A549 (cell line): Measurements from ENCODE around the gene RPL11. TPM values are rescaled to one million over a fixed set of nuclear protein-coding genes. Genes with fewer than 3 reads are reported as not detected.
"Not testable (repeated sequence)": the region's sequence is repeated elsewhere in the genome, so short reads cannot be mapped to it uniquely, and the experiment has no call there.

Experiments
- ATAC-seq, 2 experiments: fragments of 200-7000 bp in 1 of 2; fragments of >200 bp in 1 of 2; cut with Nextera tagmentation in 1 of 2; cut with Tn5 transposase in 1 of 2; 3 replicates each; pipeline versions ENCODE4 v1.8.0 to v1.9.1; 2018 to 2020; ENCODE audit warnings: mild to moderate bottlenecking in 1 of 2, moderate library complexity in 1 of 2
- CTCF ChIA-PET: fragments of 300-600 bp; sonication (Branson Sonifier 250); formaldehyde crosslinking; extraction: SDS; loops from one replicate; lab custom pipeline; 2021; ENCODE audit warnings: antibody characterized with exemption, inconsistent platforms; lab: Yijun Ruan, JAX
- POLR2A ChIA-PET: fragments of 350-600 bp; formaldehyde crosslinking; extraction: SDS; loops from one replicate; lab custom pipeline; 2021; ENCODE audit warnings: antibody characterized with exemption, inconsistent platforms; lab: Yijun Ruan, JAX
- DNase-seq, 2 experiments: peaks; one replicate each; pipeline versions ENCODE4 v3.0.0 to v3.0.0-alpha.2; 2011 to 2016; ENCODE audit warnings: low read depth in 1 of 2, low spot score in 1 of 2
- FAIRE-seq: peaks from 2 replicates; lab custom pipeline; 2011; peaks lifted over from hg19 to GRCh38; lab: Jason Lieb, UNC
- H3K27ac ChIP-seq, 2 experiments: fragments of >200 bp; sonication (Bioruptor Twin); formaldehyde crosslinking; 3 replicates each; pipeline ENCODE4 v1.5.1; 2016 to 2017
- H3K4me1 ChIP-seq: fragments of >200 bp; sonication (Bioruptor Twin); formaldehyde crosslinking; 3 replicates; pipeline ENCODE4 v1.6.1; 2016
- H3K4me2 ChIP-seq: fragments of >200 bp; sonication (Bioruptor Twin); formaldehyde crosslinking; 3 replicates; pipeline ENCODE4 v1.6.1; 2016
- H3K4me3 ChIP-seq: fragments of >200 bp; sonication (Bioruptor Twin); formaldehyde crosslinking; 3 replicates; pipeline ENCODE4 v1.5.1; 2016
- H3K9me3 ChIP-seq: fragments of >200 bp; sonication (Bioruptor Twin); formaldehyde crosslinking; 3 replicates; pipeline ENCODE4 v1.6.1; 2016
- CEBPB ChIP-seq, 2 experiments: fragments of >200 bp in 1 of 2; sonication (Bioruptor Twin) in 1 of 2; formaldehyde crosslinking in 1 of 2; IDR thresholded peaks; 2 replicates each; pipeline ENCODE4 v1.6.1; 2012 to 2016
- CHD2 ChIP-seq: fragments of 150-350 bp; IDR thresholded peaks from 2 replicates; pipeline ENCODE4 v1.6.1; 2014; ENCODE audit warnings: low read length; ENCODE audit not compliant: partially characterized antibody
- EHF ChIP-seq: fragments of 250-450 bp; sonication (Bioruptor Pico); IDR thresholded peaks from 2 replicates; pipeline ENCODE4 v1.5.0; 2020; ENCODE audit warnings: mild to moderate bottlenecking
- EP300 ChIP-seq, 2 experiments: fragments of >200 bp; sonication (Bioruptor Twin); formaldehyde crosslinking; IDR thresholded peaks; 2 replicates in 1 of 2; 3 replicates in 1 of 2; pipeline ENCODE4 v1.6.1; 2016 to 2017
- FOSB ChIP-seq: fragments of 250-450 bp; sonication (Bioruptor Pico); IDR thresholded peaks from 2 replicates; pipeline ENCODE4 v1.5.0; 2020; ENCODE audit warnings: mild to moderate bottlenecking, moderate library complexity
- FOXS1 ChIP-seq: fragments of 250-450 bp; sonication (Bioruptor Pico); IDR thresholded peaks from 2 replicates; pipeline ENCODE4 v1.5.0; 2020; ENCODE audit warnings: mild to moderate bottlenecking, moderate library complexity
- HOXB13 ChIP-seq: fragments of 250-450 bp; sonication (Bioruptor Pico); IDR thresholded peaks from 2 replicates; pipeline ENCODE4 v1.5.0; 2020; ENCODE audit warnings: low read depth, mild to moderate bottlenecking, moderate library complexity
- JUNB ChIP-seq: fragments of >200 bp; sonication (Bioruptor Twin); formaldehyde crosslinking; IDR thresholded peaks from 2 replicates; pipeline ENCODE4 v1.6.1; 2016
- KDM5A ChIP-seq: fragments of 200-600 bp; sonication (generic); IDR thresholded peaks from 2 replicates; pipeline ENCODE4 v1.6.1; 2016; ENCODE audit warnings: antibody characterized with exemption, mild to moderate bottlenecking
- NPAS2 ChIP-seq: fragments of 250-450 bp; sonication (Bioruptor Pico); IDR thresholded peaks from 2 replicates; pipeline ENCODE4 v1.8.0; 2022; ENCODE audit warnings: mild to moderate bottlenecking, moderate library complexity, borderline replicate concordance
- POLR2A ChIP-seq: IDR thresholded peaks from 2 replicates; pipeline ENCODE4 v1.6.1; 2012; ENCODE audit warnings: mild to moderate bottlenecking, low read length
- RAD21 ChIP-seq, 2 experiments: fragments of >200 bp in 1 of 2; sonication (Bioruptor Twin) in 1 of 2; formaldehyde crosslinking in 1 of 2; IDR thresholded peaks in 1 of 2; conservative IDR thresholded peaks in 1 of 2; 2 replicates in 1 of 2; 3 replicates in 1 of 2; pipeline ENCODE4 v1.6.1; 2012 to 2018; ENCODE audit warnings: inconsistent platforms in 1 of 2
- RCOR1 ChIP-seq: fragments of 150-350 bp; IDR thresholded peaks from 2 replicates; pipeline ENCODE4 v1.6.1; 2014; ENCODE audit warnings: antibody characterized with exemption, low read length, low read depth
- RFX5 ChIP-seq: fragments of 450-650 bp; IDR thresholded peaks from 2 replicates; pipeline ENCODE4 v1.7.1; 2014; ENCODE audit warnings: antibody characterized with exemption, mild to moderate bottlenecking, moderate library complexity
- RNF2 ChIP-seq: fragments of 200-600 bp; sonication (generic); IDR thresholded peaks from 2 replicates; pipeline ENCODE4 v1.6.1; 2016; ENCODE audit warnings: low read depth, mild to moderate bottlenecking, antibody characterized with exemption, moderate library complexity, borderline replicate concordance
- SMC3 ChIP-seq: fragments of >200 bp; sonication (Bioruptor Twin); formaldehyde crosslinking; IDR thresholded peaks from 3 replicates; pipeline ENCODE4 v1.6.1; 2018; ENCODE audit warnings: inconsistent platforms
- SREBF2 ChIP-seq: fragments of 450-650 bp; IDR thresholded peaks from 2 replicates; pipeline ENCODE4 v1.6.1; 2014; ENCODE audit warnings: mild to moderate bottlenecking, moderate library complexity
- WGBS: methylation state at CpG from one replicate; pipeline ENCODE4 v1.1.6; 2017; ENCODE audit errors: missing lambda C conversion rate; 5-methylcytosine and 5-hydroxymethylcytosine counted together
- polyA plus RNA-seq, 4 experiments: library from polyadenylated mRNA; depleted of rRNA in 3 of 4; stranded (reverse); fragments of >200 nt; fragmentation: RNase III in 1 of 4; extraction: RNeasy Plus Mini Kit Qiagen cat#74134 plus additional on column Dnase treatment in 1 of 4; gene quantifications; 2 replicates in 3 of 4; 3 replicates in 1 of 4; pipeline ENCODE4 v1.2.3, GENCODE V29; 2011 to 2017
- TF ChIP-seq, protein P1 (sequence below): fragments of 200-600 bp; sonication (generic); IDR thresholded peaks from 2 replicates; pipeline ENCODE4 v1.6.1; 2016; ENCODE audit warnings: antibody characterized with exemption, mild to moderate bottlenecking, moderate library complexity
- TF ChIP-seq, protein P2 (sequence below): fragments of 250-450 bp; sonication (Bioruptor Pico); IDR thresholded peaks from 2 replicates; pipeline ENCODE4 v1.5.0; 2020; ENCODE audit warnings: low read depth, mild to moderate bottlenecking, moderate library complexity

Gene RPL11
- polyA plus RNA-seq, 2 of the 4 experiments (the other 2 are of a cell fraction): 1,292 to 1,329 TPM

DNA sequence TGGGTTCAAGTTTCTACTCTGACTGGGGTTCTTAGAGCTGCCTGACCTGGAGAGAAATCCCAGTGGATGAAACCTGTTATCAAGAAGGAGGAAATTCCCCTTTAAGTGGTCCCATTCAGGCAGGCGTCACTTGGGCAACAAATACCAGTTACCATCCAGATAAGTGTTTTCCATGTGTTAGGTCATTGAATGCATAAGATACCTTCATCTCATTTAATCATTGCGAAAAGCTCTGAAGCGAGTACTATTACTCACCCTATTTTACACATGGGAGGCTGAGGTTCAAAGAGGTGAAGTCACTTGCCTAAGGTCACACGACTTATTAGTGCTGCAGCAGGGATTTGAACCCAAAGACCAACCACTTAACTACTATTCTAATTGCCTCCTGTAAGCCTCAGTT lies 45.5 kb upstream of the RPL11 start:
- H3K27ac ChIP-seq: no peak overlapping the region
- no peaks in the 10 kb centered on the region for H3K9me3 ChIP-seq
- H3K4me3 ChIP-seq: no peak overlapping the region
- H3K4me2 ChIP-seq: no peak overlapping the region
- 65% methylated on average over 4 of the region's 4 CpGs for WGBS
- ChIA-PET CTCF (interaction anchor here (1.1 to 6.4 kb wide), 5 partner anchors 9 to 149 kb away, joined by 3 to 36 read pairs (median 5); no protein-coding TSS in a partner anchor), POLR2A (no interaction called here)
- H3K4me1 ChIP-seq: peaks cover 7% of the 10 kb centered on the region; the same call in 2 of the 3 replicates
- TF ChIP-seq POLR2A (no peak), RFX5 (no peak)
- no peak for ATAC-seq
- DNase-seq: no peak
- no peak for FAIRE-seq

DNA sequence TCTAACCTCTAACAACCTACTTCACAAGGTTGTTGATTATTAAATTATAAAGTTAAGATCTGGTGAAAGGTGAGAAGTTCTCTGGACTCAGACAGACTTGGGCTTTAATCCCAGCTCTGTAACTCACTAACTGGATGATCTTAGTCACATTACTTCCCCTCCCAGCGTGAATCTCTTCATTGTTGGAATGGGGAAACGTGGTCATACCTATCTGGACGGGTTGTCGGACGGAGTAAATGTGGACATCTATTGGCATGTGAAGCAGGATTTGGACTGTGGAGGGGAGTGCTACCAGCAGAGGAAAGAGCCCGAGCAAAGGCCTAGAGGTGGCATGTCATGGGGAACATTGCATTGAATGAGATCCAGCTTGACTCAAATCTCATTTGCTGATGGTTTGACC lies 45.1 kb upstream of the RPL11 start:
- ChIA-PET CTCF (interaction anchor here (1.1 to 6.4 kb wide), 4 partner anchors 9 to 149 kb away, joined by 4 to 36 read pairs (median 6); no protein-coding TSS in a partner anchor), POLR2A (no interaction called here)
- Histone ChIP-seq H3K27ac (no peak overlapping the region), H3K9me3 (no peaks in the 10 kb centered on the region), H3K4me2 (no peak overlapping the region), H3K4me1 (peaks cover 11% of the 10 kb centered on the region; the same call in 2 of the 3 replicates), H3K4me3 (no peak overlapping the region)
- no peak for TF ChIP-seq FOSB
- no peak for TF ChIP-seq EHF
- TF ChIP-seq KDM5A: no peak
- TF ChIP-seq, protein P1, sequence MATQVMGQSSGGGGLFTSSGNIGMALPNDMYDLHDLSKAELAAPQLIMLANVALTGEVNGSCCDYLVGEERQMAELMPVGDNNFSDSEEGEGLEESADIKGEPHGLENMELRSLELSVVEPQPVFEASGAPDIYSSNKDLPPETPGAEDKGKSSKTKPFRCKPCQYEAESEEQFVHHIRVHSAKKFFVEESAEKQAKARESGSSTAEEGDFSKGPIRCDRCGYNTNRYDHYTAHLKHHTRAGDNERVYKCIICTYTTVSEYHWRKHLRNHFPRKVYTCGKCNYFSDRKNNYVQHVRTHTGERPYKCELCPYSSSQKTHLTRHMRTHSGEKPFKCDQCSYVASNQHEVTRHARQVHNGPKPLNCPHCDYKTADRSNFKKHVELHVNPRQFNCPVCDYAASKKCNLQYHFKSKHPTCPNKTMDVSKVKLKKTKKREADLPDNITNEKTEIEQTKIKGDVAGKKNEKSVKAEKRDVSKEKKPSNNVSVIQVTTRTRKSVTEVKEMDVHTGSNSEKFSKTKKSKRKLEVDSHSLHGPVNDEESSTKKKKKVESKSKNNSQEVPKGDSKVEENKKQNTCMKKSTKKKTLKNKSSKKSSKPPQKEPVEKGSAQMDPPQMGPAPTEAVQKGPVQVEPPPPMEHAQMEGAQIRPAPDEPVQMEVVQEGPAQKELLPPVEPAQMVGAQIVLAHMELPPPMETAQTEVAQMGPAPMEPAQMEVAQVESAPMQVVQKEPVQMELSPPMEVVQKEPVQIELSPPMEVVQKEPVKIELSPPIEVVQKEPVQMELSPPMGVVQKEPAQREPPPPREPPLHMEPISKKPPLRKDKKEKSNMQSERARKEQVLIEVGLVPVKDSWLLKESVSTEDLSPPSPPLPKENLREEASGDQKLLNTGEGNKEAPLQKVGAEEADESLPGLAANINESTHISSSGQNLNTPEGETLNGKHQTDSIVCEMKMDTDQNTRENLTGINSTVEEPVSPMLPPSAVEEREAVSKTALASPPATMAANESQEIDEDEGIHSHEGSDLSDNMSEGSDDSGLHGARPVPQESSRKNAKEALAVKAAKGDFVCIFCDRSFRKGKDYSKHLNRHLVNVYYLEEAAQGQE: no peak
- no peak for TF ChIP-seq JUNB
- no peak for TF ChIP-seq SMC3
- 53% methylated on average over 6 of the region's 6 CpGs for WGBS
- DNase-seq (no peak), FAIRE-seq (no peak), ATAC-seq (no peak)

DNA sequence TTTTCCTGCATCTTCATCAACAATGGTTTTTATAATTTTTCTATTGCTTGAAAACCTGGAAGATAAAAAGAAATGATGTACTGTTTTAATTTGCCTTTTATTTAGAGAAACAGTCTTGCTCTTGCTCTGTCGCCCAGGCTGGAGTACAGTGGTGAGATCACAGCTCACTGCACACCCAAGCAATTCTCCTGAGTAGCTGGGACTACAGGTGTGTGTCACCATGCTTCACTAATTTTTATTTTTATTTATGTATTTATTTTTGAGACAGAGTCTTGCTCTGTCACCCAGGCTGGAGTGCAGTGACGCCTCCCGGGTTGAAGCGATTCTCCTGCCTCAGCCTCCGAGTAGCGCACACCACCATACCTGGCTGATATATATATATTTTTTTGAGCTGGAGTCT lies 43.0 kb upstream of the RPL11 start:
- 90% methylated on average over 6 of the region's 6 CpGs for WGBS
- POLR2A ChIA-PET: no interaction called here
- Histone ChIP-seq H3K9me3 (no peaks in the 10 kb centered on the region), H3K27ac (no peak overlapping the region), H3K4me3 (no peak overlapping the region), H3K4me2 (no peak overlapping the region), H3K4me1 (peaks cover 13% of the 10 kb centered on the region; the same call in 2 of the 3 replicates)
- CTCF ChIA-PET: interaction anchor here (2.7 to 6.4 kb wide), 2 partner anchors 11 to 103 kb away, joined by 11 to 36 read pairs; no protein-coding TSS in a partner anchor
- TF ChIP-seq RAD21 (conservative IDR thresholded peaks at IDR 0.05 in 1 of 2, IDR thresholded peaks at IDR 0.05 in 1 of 2) (no peak), FOSB (no peak), EP300 (IDR thresholded peaks at IDR 0.05) (no peak), RNF2 (no peak), SMC3 (no peak), HOXB13 (no peak), SREBF2 (no peak), FOXS1 (CRISPR knock-in tag) (no peak), CEBPB (IDR thresholded peaks at IDR 0.05) (no peak), NPAS2 (no peak), CHD2 (no peak), RCOR1 (no peak)
- TF ChIP-seq, protein P2, sequence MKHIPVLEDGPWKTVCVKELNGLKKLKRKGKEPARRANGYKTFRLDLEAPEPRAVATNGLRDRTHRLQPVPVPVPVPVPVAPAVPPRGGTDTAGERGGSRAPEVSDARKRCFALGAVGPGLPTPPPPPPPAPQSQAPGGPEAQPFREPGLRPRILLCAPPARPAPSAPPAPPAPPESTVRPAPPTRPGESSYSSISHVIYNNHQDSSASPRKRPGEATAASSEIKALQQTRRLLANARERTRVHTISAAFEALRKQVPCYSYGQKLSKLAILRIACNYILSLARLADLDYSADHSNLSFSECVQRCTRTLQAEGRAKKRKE (CRISPR knock-in tag): no peak
- TF ChIP-seq, protein P1: no peak
- DNase-seq (no peak), ATAC-seq (no peak), FAIRE-seq (no peak)

DNA sequence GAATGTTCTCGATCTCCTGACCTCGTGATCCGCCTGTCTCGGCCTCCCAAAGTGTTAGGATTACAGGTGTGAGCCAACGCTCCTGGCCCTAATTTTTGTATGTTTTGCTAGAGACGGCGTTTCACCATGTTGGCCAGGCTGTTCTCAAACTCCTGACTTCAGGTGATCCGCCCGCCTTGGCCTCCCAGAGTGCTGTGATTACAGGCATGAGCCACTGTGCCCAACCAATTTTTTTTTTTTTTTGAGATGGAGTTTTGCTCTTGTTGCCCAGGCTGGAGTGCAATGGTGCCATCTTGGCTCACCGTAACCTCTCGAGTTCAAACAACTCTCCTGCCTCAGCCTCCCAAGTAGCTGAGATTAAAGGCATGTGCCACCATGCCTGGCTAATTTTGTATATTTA lies 42.4 kb upstream of the RPL11 start:
- 95% methylated on average over 11 of the region's 11 CpGs for WGBS
- not testable (repeated sequence) for DNase-seq, ATAC-seq, H3K4me3 ChIP-seq, H3K4me2 ChIP-seq, H3K9me3 ChIP-seq, FAIRE-seq, H3K27ac ChIP-seq
- POLR2A ChIA-PET: interaction anchor here (0.6 kb wide), 1 partner anchor 90 kb away, joined by 4 read pairs; no protein-coding TSS in a partner anchor
- peaks cover 13% of the 10 kb centered on the region; the same call in 2 of the 3 replicates for H3K4me1 ChIP-seq
- CTCF ChIA-PET: interaction anchor here (2.7 to 6.4 kb wide), 2 partner anchors 12 to 104 kb away, joined by 11 to 36 read pairs; no protein-coding TSS in a partner anchor
